ENCODE results near the gene ACTL6A.
"Not testable (repeated sequence)": the region's sequence is repeated elsewhere in the genome, so short reads cannot be mapped to it uniquely, and the experiment has no call there.

ACTL6A gene

GRCh38 chr3:179562591-179563270 is at the start of gene ACTL6A:
Gene ACTL6A (plus strand): TSS chr3:179562926. CDS start chr3:179563093, 167 bp downstream.
- H3K27me3 ChIP-seq (ENCODE audit: control insufficient read depth, insufficient read depth, low read length) = no peaks in the 10 kb centered on the region
- no peaks in the 10 kb centered on the region for H3K36me3 ChIP-seq (ENCODE audit: control insufficient read depth, insufficient read depth, low read length)
- H3K27ac ChIP-seq (ENCODE audit: low read depth, low read length) = peak within 1 kb of the TSS; percentile 79
- H3K9ac ChIP-seq (ENCODE audit: low read length) = no peak within 1 kb of the TSS
- H3K4me3 ChIP-seq (ENCODE audit: low read length) = peak within 1 kb of the TSS; percentile 75
- peaks cover 5% of the 10 kb centered on the region for H3K4me1 ChIP-seq (ENCODE audit: control insufficient read depth, insufficient read depth, low read length)

GRCh38 chr3:179513862-179514261 is 48.9 kb upstream of the ACTL6A start:
- no peaks in the 10 kb centered on the region for H3K4me1 ChIP-seq (ENCODE audit: control insufficient read depth, insufficient read depth, low read length)
- H3K9ac ChIP-seq (ENCODE audit: low read length) = no peak overlapping the region
- H3K4me3 ChIP-seq (ENCODE audit: low read length) = no peak overlapping the region
- no peaks in the 10 kb centered on the region for H3K36me3 ChIP-seq (ENCODE audit: control insufficient read depth, insufficient read depth, low read length)
- H3K27me3 ChIP-seq (ENCODE audit: control insufficient read depth, insufficient read depth, low read length) = no peaks in the 10 kb centered on the region
- H3K27ac ChIP-seq (ENCODE audit: low read depth, low read length) = no peak overlapping the region

- not testable (repeated sequence) for H3K27me3 ChIP-seq (ENCODE audit: control insufficient read depth, insufficient read depth, low read length); H3K4me3 ChIP-seq (ENCODE audit: low read length); H3K9ac ChIP-seq (ENCODE audit: low read length); H3K4me1 ChIP-seq (ENCODE audit: control insufficient read depth, insufficient read depth, low read length); H3K27ac ChIP-seq (ENCODE audit: low read depth, low read length); H3K36me3 ChIP-seq (ENCODE audit: control insufficient read depth, insufficient read depth, low read length)
These were observed 46.1 kb upstream of the ACTL6A start for GRCh38 chr3:179516461-179517251.

GRCh38 chr3:179526482-179526881 is 36.2 kb upstream of the ACTL6A start:
- Histone ChIP-seq H3K9ac (ENCODE audit: low read length) (peak overlapping the region; percentile 17), H3K4me3 (ENCODE audit: low read length) (no peak overlapping the region), H3K27ac (ENCODE audit: low read depth, low read length) (peak overlapping the region; percentile 56), H3K4me1 (ENCODE audit: control insufficient read depth, insufficient read depth, low read length) (peaks cover 7% of the 10 kb centered on the region), H3K36me3 (ENCODE audit: control insufficient read depth, insufficient read depth, low read length) (no peaks in the 10 kb centered on the region), H3K27me3 (ENCODE audit: control insufficient read depth, insufficient read depth, low read length) (no peaks in the 10 kb centered on the region)

- no peak overlapping the region for H3K4me3 ChIP-seq (ENCODE audit: low read length)
- no peak overlapping the region for H3K9ac ChIP-seq (ENCODE audit: low read length)
- H3K36me3 ChIP-seq (ENCODE audit: control insufficient read depth, insufficient read depth, low read length) = no peaks in the 10 kb centered on the region
- H3K4me1 ChIP-seq (ENCODE audit: control insufficient read depth, insufficient read depth, low read length) = peaks cover 7% of the 10 kb centered on the region
- H3K27ac ChIP-seq (ENCODE audit: low read depth, low read length) = peak overlapping the region; percentile 38
- no peaks in the 10 kb centered on the region for H3K27me3 ChIP-seq (ENCODE audit: control insufficient read depth, insufficient read depth, low read length)
These were observed 35.7 kb upstream of the ACTL6A start for GRCh38 chr3:179526989-179527391.

GRCh38 chr3:179528772-179529171 is 34.0 kb upstream of the ACTL6A start:
- no peak overlapping the region for H3K4me3 ChIP-seq (ENCODE audit: low read length)
- no peak overlapping the region for H3K9ac ChIP-seq (ENCODE audit: low read length)
- no peak overlapping the region for H3K27ac ChIP-seq (ENCODE audit: low read depth, low read length)
- peaks cover 7% of the 10 kb centered on the region for H3K4me1 ChIP-seq (ENCODE audit: control insufficient read depth, insufficient read depth, low read length)
- H3K36me3 ChIP-seq (ENCODE audit: control insufficient read depth, insufficient read depth, low read length) = no peaks in the 10 kb centered on the region
- no peaks in the 10 kb centered on the region for H3K27me3 ChIP-seq (ENCODE audit: control insufficient read depth, insufficient read depth, low read length)

GRCh38 chr3:179531576-179531975 is 31.1 kb upstream of the ACTL6A start:
- Histone ChIP-seq H3K27ac (ENCODE audit: low read depth, low read length) (no peak overlapping the region), H3K27me3 (ENCODE audit: control insufficient read depth, insufficient read depth, low read length) (no peaks in the 10 kb centered on the region), H3K9ac (ENCODE audit: low read length) (no peak overlapping the region), H3K36me3 (ENCODE audit: control insufficient read depth, insufficient read depth, low read length) (no peaks in the 10 kb centered on the region), H3K4me3 (ENCODE audit: low read length) (no peak overlapping the region), H3K4me1 (ENCODE audit: control insufficient read depth, insufficient read depth, low read length) (peaks cover 3% of the 10 kb centered on the region)

- no peaks in the 10 kb centered on the region for H3K27me3 ChIP-seq (ENCODE audit: control insufficient read depth, insufficient read depth, low read length)
- H3K27ac ChIP-seq (ENCODE audit: low read depth, low read length) = no peak overlapping the region
- H3K4me1 ChIP-seq (ENCODE audit: control insufficient read depth, insufficient read depth, low read length) = no peaks in the 10 kb centered on the region
- no peak overlapping the region for H3K9ac ChIP-seq (ENCODE audit: low read length)
- no peak overlapping the region for H3K4me3 ChIP-seq (ENCODE audit: low read length)
- no peaks in the 10 kb centered on the region for H3K36me3 ChIP-seq (ENCODE audit: control insufficient read depth, insufficient read depth, low read length)
These were observed 29.5 kb upstream of the ACTL6A start for GRCh38 chr3:179533274-179533673.

GRCh38 chr3:179536256-179536655 is 26.5 kb upstream of the ACTL6A start:
- no peak overlapping the region for H3K9ac ChIP-seq (ENCODE audit: low read length)
- H3K27me3 ChIP-seq (ENCODE audit: control insufficient read depth, insufficient read depth, low read length) = no peaks in the 10 kb centered on the region
- H3K36me3 ChIP-seq (ENCODE audit: control insufficient read depth, insufficient read depth, low read length) = no peaks in the 10 kb centered on the region
- H3K4me1 ChIP-seq (ENCODE audit: control insufficient read depth, insufficient read depth, low read length) = no peaks in the 10 kb centered on the region
- H3K27ac ChIP-seq (ENCODE audit: low read depth, low read length) = no peak overlapping the region
- H3K4me3 ChIP-seq (ENCODE audit: low read length) = no peak overlapping the region

GRCh38 chr3:179541094-179541493 is 21.6 kb upstream of the ACTL6A start:
- H3K36me3 ChIP-seq (ENCODE audit: control insufficient read depth, insufficient read depth, low read length) = no peaks in the 10 kb centered on the region
- no peak overlapping the region for H3K4me3 ChIP-seq (ENCODE audit: low read length)
- no peaks in the 10 kb centered on the region for H3K4me1 ChIP-seq (ENCODE audit: control insufficient read depth, insufficient read depth, low read length)
- no peak overlapping the region for H3K9ac ChIP-seq (ENCODE audit: low read length)
- H3K27ac ChIP-seq (ENCODE audit: low read depth, low read length) = no peak overlapping the region
- no peaks in the 10 kb centered on the region for H3K27me3 ChIP-seq (ENCODE audit: control insufficient read depth, insufficient read depth, low read length)

- no peak overlapping the region for H3K27ac ChIP-seq (ENCODE audit: low read depth, low read length)
- no peaks in the 10 kb centered on the region for H3K36me3 ChIP-seq (ENCODE audit: control insufficient read depth, insufficient read depth, low read length)
- H3K9ac ChIP-seq (ENCODE audit: low read length) = no peak overlapping the region
- no peaks in the 10 kb centered on the region for H3K4me1 ChIP-seq (ENCODE audit: control insufficient read depth, insufficient read depth, low read length)
- H3K4me3 ChIP-seq (ENCODE audit: low read length) = no peak overlapping the region
- H3K27me3 ChIP-seq (ENCODE audit: control insufficient read depth, insufficient read depth, low read length) = no peaks in the 10 kb centered on the region
These were observed 21.1 kb upstream of the ACTL6A start for GRCh38 chr3:179541596-179541995.

GRCh38 chr3:179542375-179542774 is 20.4 kb upstream of the ACTL6A start:
- Histone ChIP-seq H3K36me3 (ENCODE audit: control insufficient read depth, insufficient read depth, low read length) (no peaks in the 10 kb centered on the region), H3K27ac (ENCODE audit: low read depth, low read length) (no peak overlapping the region), H3K4me3 (ENCODE audit: low read length) (no peak overlapping the region), H3K27me3 (ENCODE audit: control insufficient read depth, insufficient read depth, low read length) (no peaks in the 10 kb centered on the region), H3K4me1 (ENCODE audit: control insufficient read depth, insufficient read depth, low read length) (no peaks in the 10 kb centered on the region), H3K9ac (ENCODE audit: low read length) (no peak overlapping the region)

All from rectal smooth muscle tissue (tissue), 1 donor.